ENCODE data around the gene ALDOB.
A peak's percentile ranks its signal among the peaks of the same experiment; 100 is the strongest.

The ALDOB gene

GRCh38 chr9:101435601-101436079, at the start of gene ALDOB:
Gene ALDOB (minus strand): TSS chr9:101435774. CDS start chr9:101430887, 4,887 bp downstream.
- TF ChIP-seq, protein P1, sequence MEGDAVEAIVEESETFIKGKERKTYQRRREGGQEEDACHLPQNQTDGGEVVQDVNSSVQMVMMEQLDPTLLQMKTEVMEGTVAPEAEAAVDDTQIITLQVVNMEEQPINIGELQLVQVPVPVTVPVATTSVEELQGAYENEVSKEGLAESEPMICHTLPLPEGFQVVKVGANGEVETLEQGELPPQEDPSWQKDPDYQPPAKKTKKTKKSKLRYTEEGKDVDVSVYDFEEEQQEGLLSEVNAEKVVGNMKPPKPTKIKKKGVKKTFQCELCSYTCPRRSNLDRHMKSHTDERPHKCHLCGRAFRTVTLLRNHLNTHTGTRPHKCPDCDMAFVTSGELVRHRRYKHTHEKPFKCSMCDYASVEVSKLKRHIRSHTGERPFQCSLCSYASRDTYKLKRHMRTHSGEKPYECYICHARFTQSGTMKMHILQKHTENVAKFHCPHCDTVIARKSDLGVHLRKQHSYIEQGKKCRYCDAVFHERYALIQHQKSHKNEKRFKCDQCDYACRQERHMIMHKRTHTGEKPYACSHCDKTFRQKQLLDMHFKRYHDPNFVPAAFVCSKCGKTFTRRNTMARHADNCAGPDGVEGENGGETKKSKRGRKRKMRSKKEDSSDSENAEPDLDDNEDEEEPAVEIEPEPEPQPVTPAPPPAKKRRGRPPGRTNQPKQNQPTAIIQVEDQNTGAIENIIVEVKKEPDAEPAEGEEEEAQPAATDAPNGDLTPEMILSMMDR (IDR thresholded peaks at IDR 0.05; ENCODE audit: unreplicated experiment in 3 of 3), result no peak
- Mint-ChIP-seq H3K36me3 (ENCODE audit: low read depth) (no peaks in the 10 kb centered on the region), H3K4me3 (no peak within 1 kb of the TSS), H3K9me3 (no peaks in the 10 kb centered on the region), H3K4me1 (no peaks in the 10 kb centered on the region), H3K27me3 (ENCODE audit: low read depth) (peaks cover 3% of the 10 kb centered on the region), H3K27ac (no peak within 1 kb of the TSS)

DNA sequence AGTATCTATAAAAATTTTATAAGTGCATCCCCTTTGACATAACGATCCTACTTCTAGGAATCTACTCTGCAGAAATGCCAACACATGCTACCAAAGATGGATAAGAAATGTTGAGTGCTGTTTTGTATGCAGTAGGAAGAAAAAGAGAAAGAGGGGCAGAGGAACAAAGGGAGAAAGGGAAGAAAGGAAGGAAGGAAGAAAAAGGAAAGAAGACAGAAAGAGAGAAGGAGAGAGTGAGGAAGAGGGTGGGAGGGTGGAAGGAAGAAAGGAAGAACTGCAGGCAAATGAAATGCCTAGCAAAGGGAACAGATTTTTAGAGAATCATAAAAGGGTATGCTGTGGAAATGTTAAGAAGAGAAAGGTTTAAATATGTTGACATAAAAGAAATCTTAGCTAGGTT, 48.5 kb upstream of the ALDOB start:
- H3K9me3 Mint-ChIP-seq, result no peaks in the 10 kb centered on the region
- H3K27me3 Mint-ChIP-seq (ENCODE audit: low read depth), result peaks cover 4% of the 10 kb centered on the region
- no peaks in the 10 kb centered on the region for H3K36me3 Mint-ChIP-seq (ENCODE audit: low read depth)
- TF ChIP-seq, protein P1 (IDR thresholded peaks at IDR 0.05; ENCODE audit: unreplicated experiment in 3 of 3), result no peak
- peak overlapping the region; percentile 39 to 77 (median 72) for H3K4me3 Mint-ChIP-seq
- H3K27ac Mint-ChIP-seq, result no peak overlapping the region
- peaks cover 18% of the 10 kb centered on the region for H3K4me1 Mint-ChIP-seq

GRCh38 chr9:101481261-101481660, 45.7 kb upstream of the ALDOB start:
- H3K27ac Mint-ChIP-seq, result no peak overlapping the region
- peaks cover 9% of the 10 kb centered on the region for H3K36me3 Mint-ChIP-seq (ENCODE audit: low read depth)
- H3K9me3 Mint-ChIP-seq, result no peaks in the 10 kb centered on the region
- H3K27me3 Mint-ChIP-seq (ENCODE audit: low read depth), result peaks cover 4% of the 10 kb centered on the region
- H3K4me1 Mint-ChIP-seq, result peaks cover 13% of the 10 kb centered on the region
- TF ChIP-seq, protein P1 (IDR thresholded peaks at IDR 0.05; ENCODE audit: unreplicated experiment in 3 of 3), result no peak
- H3K4me3 Mint-ChIP-seq, result no peak overlapping the region

- Mint-ChIP-seq H3K27me3 (ENCODE audit: low read depth) (no peaks in the 10 kb centered on the region), H3K4me1 (peaks cover 7% of the 10 kb centered on the region), H3K9me3 (no peaks in the 10 kb centered on the region), H3K36me3 (ENCODE audit: low read depth) (peaks cover 18% of the 10 kb centered on the region), H3K4me3 (no peak overlapping the region), H3K27ac (no peak overlapping the region)
- TF ChIP-seq, protein P1 (IDR thresholded peaks at IDR 0.05; ENCODE audit: unreplicated experiment in 3 of 3), result no peak
Measured at GRCh38 chr9:101480386-101480785, 44.8 kb upstream of the ALDOB start.

GRCh38 chr9:101479338-101480030, 43.9 kb upstream of the ALDOB start:
- no peak overlapping the region for H3K27ac Mint-ChIP-seq
- H3K4me3 Mint-ChIP-seq, result no peak overlapping the region
- H3K27me3 Mint-ChIP-seq (ENCODE audit: low read depth), result no peaks in the 10 kb centered on the region
- H3K4me1 Mint-ChIP-seq, result peaks cover 5% of the 10 kb centered on the region
- TF ChIP-seq, protein P1 (IDR thresholded peaks at IDR 0.05; ENCODE audit: unreplicated experiment in 3 of 3), result no peak
- no peaks in the 10 kb centered on the region for H3K9me3 Mint-ChIP-seq
- peaks cover 27% of the 10 kb centered on the region for H3K36me3 Mint-ChIP-seq (ENCODE audit: low read depth)

DNA sequence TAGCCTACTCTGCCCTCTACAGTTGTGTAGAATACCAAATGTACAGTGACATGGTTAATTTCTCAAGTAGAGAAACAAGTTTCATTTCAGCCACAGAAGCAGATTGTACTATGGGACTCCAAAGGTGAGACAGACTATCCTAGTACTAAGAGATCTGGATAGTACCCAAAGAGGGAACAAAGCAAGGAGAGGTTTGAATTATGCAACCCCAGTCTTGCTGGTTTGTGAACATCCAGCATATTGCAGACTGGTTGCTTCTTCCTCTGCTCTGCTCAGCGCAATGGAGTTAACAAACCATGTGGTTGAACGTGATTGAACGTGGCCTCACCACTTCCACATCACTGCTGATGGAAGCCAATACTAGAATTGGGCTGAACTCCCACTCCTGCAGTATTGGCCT, 43.3 kb upstream of the ALDOB start:
- Mint-ChIP-seq H3K27ac (no peak overlapping the region), H3K27me3 (ENCODE audit: low read depth) (no peaks in the 10 kb centered on the region), H3K4me3 (no peak overlapping the region), H3K9me3 (no peaks in the 10 kb centered on the region), H3K36me3 (ENCODE audit: low read depth) (peaks cover 33% of the 10 kb centered on the region), H3K4me1 (peaks cover 5% of the 10 kb centered on the region)
- TF ChIP-seq, protein P1 (IDR thresholded peaks at IDR 0.05; ENCODE audit: unreplicated experiment in 3 of 3), result no peak
